ENCODE measurements around the gene SYNPR. TPM values are rescaled to one million over a fixed set of nuclear protein-coding genes. Genes with fewer than 3 reads are reported as not detected.
A peak's percentile ranks its signal among the peaks of the same experiment; 100 is the strongest.

Gene SYNPR
- polyA plus RNA-seq, 1 donor from 2014 or later: 2.0 TPM

DNA sequence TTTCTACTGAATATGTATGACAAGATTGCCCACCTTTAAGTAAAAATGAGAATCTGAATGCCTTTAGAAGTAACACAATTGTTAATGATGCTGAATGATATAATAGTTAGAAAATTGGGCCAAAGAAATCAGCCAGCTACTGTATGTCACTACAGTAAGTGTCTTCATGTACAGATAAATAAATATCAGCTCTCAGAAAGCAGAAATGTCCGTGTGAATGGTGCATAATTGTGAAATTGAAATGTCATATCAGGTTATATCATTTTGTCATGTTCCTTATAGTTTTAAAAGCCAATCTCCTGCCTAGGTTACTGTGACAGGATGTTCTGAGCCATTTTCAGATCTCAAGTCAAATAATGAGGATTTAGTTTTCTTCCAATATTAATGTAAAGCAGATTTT, 283.8 kb downstream of the SYNPR start:
- H3K4me2 ChIP-seq (ENCODE audit: low read length): no peak overlapping the region

DNA sequence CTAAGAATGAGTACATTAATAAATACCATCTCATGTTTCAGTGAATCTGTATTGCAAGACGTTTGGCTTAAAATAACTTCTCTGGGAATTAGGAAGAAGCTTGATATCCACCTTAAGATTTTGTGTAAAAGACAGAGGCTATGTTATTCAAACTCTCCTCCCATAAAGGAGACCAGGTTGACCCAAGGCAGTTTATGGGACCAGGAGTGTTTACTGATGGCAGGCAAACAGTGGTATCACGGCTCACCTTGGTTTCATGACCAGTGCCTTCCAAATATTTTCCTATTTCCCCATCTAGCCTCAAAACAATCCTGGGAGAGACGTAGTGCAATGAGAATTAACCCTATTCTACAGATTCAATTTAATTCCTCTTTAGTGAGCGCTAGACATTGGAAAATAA, 284.2 kb downstream of the SYNPR start:
- H3K9ac ChIP-seq (ENCODE audit: low read length): no peak overlapping the region
- H2AFZ ChIP-seq (ENCODE audit: low read depth, low read length): no peak overlapping the region
- no peaks in the 10 kb centered on the region for H4K20me1 ChIP-seq (ENCODE audit: insufficient read depth)
- no peaks in the 10 kb centered on the region for H3K9me3 ChIP-seq (ENCODE audit: low read length)
- H3K79me2 ChIP-seq (replicated peaks; ENCODE audit: insufficient read depth, low read length): no peaks in the 10 kb centered on the region
- peak overlapping the region; percentile 4 for H3K4me3 ChIP-seq (ENCODE audit: low read length)
- TF ChIP-seq MXI1 (conservative IDR thresholded peaks at IDR 0.05; ENCODE audit: poor library complexity, severe bottlenecking) (no peak), EZH2 (IDR thresholded peaks at IDR 0.05; ENCODE audit: borderline replicate concordance, insufficient read depth, low read length, poor library complexity, severe bottlenecking) (no peak), RAD21 (conservative IDR thresholded peaks at IDR 0.05) (no peak), SMC3 (conservative IDR thresholded peaks at IDR 0.05; ENCODE audit: poor library complexity) (no peak), POLR2AphosphoS5 (IDR thresholded peaks at IDR 0.05) (no peak), TAF1 (IDR thresholded peaks at IDR 0.05; ENCODE audit: low read depth) (no peak), EP300 (conservative IDR thresholded peaks at IDR 0.05; ENCODE audit: poor library complexity, severe bottlenecking) (no peak)
- TF ChIP-seq, protein P1, sequence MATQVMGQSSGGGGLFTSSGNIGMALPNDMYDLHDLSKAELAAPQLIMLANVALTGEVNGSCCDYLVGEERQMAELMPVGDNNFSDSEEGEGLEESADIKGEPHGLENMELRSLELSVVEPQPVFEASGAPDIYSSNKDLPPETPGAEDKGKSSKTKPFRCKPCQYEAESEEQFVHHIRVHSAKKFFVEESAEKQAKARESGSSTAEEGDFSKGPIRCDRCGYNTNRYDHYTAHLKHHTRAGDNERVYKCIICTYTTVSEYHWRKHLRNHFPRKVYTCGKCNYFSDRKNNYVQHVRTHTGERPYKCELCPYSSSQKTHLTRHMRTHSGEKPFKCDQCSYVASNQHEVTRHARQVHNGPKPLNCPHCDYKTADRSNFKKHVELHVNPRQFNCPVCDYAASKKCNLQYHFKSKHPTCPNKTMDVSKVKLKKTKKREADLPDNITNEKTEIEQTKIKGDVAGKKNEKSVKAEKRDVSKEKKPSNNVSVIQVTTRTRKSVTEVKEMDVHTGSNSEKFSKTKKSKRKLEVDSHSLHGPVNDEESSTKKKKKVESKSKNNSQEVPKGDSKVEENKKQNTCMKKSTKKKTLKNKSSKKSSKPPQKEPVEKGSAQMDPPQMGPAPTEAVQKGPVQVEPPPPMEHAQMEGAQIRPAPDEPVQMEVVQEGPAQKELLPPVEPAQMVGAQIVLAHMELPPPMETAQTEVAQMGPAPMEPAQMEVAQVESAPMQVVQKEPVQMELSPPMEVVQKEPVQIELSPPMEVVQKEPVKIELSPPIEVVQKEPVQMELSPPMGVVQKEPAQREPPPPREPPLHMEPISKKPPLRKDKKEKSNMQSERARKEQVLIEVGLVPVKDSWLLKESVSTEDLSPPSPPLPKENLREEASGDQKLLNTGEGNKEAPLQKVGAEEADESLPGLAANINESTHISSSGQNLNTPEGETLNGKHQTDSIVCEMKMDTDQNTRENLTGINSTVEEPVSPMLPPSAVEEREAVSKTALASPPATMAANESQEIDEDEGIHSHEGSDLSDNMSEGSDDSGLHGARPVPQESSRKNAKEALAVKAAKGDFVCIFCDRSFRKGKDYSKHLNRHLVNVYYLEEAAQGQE (IDR thresholded peaks at IDR 0.05; ENCODE audit: borderline replicate concordance): no peak
- TF ChIP-seq, protein P2, sequence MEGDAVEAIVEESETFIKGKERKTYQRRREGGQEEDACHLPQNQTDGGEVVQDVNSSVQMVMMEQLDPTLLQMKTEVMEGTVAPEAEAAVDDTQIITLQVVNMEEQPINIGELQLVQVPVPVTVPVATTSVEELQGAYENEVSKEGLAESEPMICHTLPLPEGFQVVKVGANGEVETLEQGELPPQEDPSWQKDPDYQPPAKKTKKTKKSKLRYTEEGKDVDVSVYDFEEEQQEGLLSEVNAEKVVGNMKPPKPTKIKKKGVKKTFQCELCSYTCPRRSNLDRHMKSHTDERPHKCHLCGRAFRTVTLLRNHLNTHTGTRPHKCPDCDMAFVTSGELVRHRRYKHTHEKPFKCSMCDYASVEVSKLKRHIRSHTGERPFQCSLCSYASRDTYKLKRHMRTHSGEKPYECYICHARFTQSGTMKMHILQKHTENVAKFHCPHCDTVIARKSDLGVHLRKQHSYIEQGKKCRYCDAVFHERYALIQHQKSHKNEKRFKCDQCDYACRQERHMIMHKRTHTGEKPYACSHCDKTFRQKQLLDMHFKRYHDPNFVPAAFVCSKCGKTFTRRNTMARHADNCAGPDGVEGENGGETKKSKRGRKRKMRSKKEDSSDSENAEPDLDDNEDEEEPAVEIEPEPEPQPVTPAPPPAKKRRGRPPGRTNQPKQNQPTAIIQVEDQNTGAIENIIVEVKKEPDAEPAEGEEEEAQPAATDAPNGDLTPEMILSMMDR (IDR thresholded peaks at IDR 0.05; ENCODE audit: poor library complexity, severe bottlenecking): no peak
- peak overlapping the region; percentile 62 for H3K27ac ChIP-seq (ENCODE audit: low read length)
- H3K27me3 ChIP-seq (ENCODE audit: insufficient read depth, low read depth, low read length): no peaks in the 10 kb centered on the region
- no peaks in the 10 kb centered on the region for H3K36me3 ChIP-seq (ENCODE audit: insufficient read depth, low read length)
- peak overlapping the region; percentile 18 for H3K4me2 ChIP-seq (ENCODE audit: low read length)
- H3F3A ChIP-seq (ENCODE audit: insufficient read depth, low read length, poor library complexity, severe bottlenecking): no peaks in the 10 kb centered on the region
- H3K9me2 ChIP-seq (ENCODE audit: insufficient read depth, low read length): no peaks in the 10 kb centered on the region

More for the DNA sequence above, 283.8 kb downstream of the SYNPR start:
- no peak overlapping the region for H2AFZ ChIP-seq (ENCODE audit: low read depth, low read length)
- H3K27ac ChIP-seq (ENCODE audit: low read length): peak overlapping the region; percentile 62
- H3K79me2 ChIP-seq (replicated peaks; ENCODE audit: insufficient read depth, low read length): no peaks in the 10 kb centered on the region
- H3K4me3 ChIP-seq (ENCODE audit: low read length): peak overlapping the region; percentile 4
- H3K36me3 ChIP-seq (ENCODE audit: insufficient read depth, low read length): no peaks in the 10 kb centered on the region
- H3K9ac ChIP-seq (ENCODE audit: low read length): no peak overlapping the region
- no peaks in the 10 kb centered on the region for H3K9me2 ChIP-seq (ENCODE audit: insufficient read depth, low read length)
- H3F3A ChIP-seq (ENCODE audit: insufficient read depth, low read length, poor library complexity, severe bottlenecking): no peaks in the 10 kb centered on the region
- TF ChIP-seq RAD21 (conservative IDR thresholded peaks at IDR 0.05) (no peak), MXI1 (conservative IDR thresholded peaks at IDR 0.05; ENCODE audit: poor library complexity, severe bottlenecking) (no peak), TAF1 (IDR thresholded peaks at IDR 0.05; ENCODE audit: low read depth) (no peak), EZH2 (IDR thresholded peaks at IDR 0.05; ENCODE audit: borderline replicate concordance, insufficient read depth, low read length, poor library complexity, severe bottlenecking) (no peak), POLR2AphosphoS5 (IDR thresholded peaks at IDR 0.05) (peak; percentile 54), EP300 (conservative IDR thresholded peaks at IDR 0.05; ENCODE audit: poor library complexity, severe bottlenecking) (peak; percentile 79)
- TF ChIP-seq, protein P2 (IDR thresholded peaks at IDR 0.05; ENCODE audit: poor library complexity, severe bottlenecking): no peak
- TF ChIP-seq, protein P1 (IDR thresholded peaks at IDR 0.05; ENCODE audit: borderline replicate concordance): no peak
- H3K9me3 ChIP-seq (ENCODE audit: low read length): no peaks in the 10 kb centered on the region
- H3K27me3 ChIP-seq (ENCODE audit: insufficient read depth, low read depth, low read length): no peaks in the 10 kb centered on the region
- H4K20me1 ChIP-seq (ENCODE audit: insufficient read depth): no peaks in the 10 kb centered on the region
